ENCODE data around the gene TRAM2.

TRAM2 gene

GRCh38 chr6:52547647-52548352 is 29.1 kb downstream of the TRAM2 start:
- peak in 1 of 51 donors; percentile 5 for DNase-seq

- no peak for DNase-seq
These were observed 30.2 kb downstream of the TRAM2 start for GRCh38 chr6:52546678-52547077.

- no peak for DNase-seq
These were observed 30.7 kb downstream of the TRAM2 start for GRCh38 chr6:52546192-52546591.

- DNase-seq = no peak
These were observed 31.3 kb downstream of the TRAM2 start for GRCh38 chr6:52545406-52546119.

- DNase-seq = no peak
These were observed 32.1 kb downstream of the TRAM2 start for GRCh38 chr6:52544602-52545405.

DNA sequence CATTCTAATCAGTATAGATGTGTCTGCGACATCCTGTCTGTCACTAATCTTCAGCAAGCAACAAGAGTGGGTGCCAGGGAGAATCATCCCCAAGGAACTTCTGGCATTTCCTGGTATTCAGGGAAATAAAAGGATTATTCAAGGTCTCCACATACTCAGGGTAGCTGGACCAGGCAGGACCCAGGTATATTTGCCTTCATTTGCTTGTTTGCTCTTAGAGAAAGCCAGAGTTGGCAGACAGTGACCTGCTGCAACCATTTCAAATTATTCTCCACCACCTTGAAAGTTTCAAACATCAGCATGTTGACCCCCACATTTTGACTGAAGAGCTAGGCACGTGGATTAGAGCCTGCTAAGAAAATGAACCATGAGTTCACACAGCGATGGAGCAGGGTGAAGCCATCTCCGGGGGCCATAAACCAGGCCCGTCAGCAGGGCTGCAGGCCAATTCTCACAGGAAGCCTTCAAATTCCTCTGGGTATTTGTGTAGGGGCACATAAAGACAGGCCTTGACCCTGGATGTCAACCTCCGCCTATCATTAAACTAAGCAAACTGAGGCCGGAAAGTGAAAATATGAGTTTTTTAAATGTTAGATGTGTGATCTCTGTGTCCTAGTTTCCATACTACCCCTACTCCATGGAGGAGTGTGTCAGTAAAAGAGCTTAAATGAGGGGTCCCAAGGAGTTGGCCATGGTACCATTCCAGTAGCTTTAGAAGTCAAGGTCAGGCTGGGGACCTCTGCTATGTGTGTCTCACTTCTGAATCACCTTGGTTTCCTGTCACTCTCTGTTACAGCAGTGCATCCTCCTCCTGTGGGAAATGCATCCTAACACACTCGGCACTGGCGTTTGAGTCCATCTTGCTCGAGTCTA is 32.9 kb downstream of the TRAM2 start:
- no peak for DNase-seq

- DNase-seq = no peak
These were observed 33.6 kb downstream of the TRAM2 start for GRCh38 chr6:52543262-52543661.

DNA sequence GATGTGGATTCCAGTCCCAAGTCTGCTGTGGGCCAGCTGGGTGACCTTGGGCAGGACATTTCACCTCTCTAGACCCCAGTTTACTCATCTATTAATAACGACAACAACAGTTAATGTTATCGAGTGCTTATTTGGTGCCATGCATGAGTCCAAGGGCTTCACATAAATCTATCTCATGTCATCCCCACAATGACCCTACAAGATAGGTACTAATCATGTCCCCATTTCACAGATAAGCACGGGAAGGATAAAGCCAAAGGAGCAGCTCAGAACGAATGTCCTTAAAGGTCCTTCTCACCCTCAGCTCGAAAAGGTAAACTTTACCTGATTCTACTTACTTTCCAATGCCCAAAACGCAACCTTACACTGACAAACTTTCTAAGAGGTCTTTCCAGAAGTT is 35.7 kb downstream of the TRAM2 start:
- DNase-seq = no peak

DNA sequence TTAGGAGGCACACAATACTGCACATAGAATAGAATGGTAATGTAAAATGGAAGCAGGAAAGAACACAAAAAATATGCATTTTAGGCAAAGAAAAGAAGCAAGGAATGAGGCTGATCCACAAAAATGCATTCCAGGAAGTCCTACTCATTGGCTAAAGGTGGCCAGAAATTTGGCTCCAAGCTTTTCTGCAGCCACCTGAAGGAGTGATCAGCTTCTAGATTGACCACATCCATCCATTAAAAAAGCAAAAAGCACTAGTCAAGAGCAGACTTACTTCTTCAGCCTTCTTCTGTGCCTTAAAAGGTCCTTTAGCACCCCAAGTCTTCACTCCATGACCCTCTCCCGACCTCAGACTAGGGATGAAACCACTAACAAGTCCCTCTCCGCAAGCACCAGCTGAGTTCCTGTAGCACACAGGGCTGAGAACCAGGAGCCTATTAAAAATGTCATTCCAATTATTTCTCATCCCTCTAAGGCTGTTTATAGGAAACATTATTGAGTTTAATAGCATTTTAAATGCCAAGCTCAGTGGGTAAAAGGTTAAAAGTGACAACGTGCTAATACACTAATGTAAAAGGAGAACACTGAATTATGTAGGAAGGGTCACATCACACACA is 36.5 kb downstream of the TRAM2 start:
- DNase-seq = no peak

- no peak for DNase-seq
These were observed 37.3 kb downstream of the TRAM2 start for GRCh38 chr6:52539607-52540006.

DNA sequence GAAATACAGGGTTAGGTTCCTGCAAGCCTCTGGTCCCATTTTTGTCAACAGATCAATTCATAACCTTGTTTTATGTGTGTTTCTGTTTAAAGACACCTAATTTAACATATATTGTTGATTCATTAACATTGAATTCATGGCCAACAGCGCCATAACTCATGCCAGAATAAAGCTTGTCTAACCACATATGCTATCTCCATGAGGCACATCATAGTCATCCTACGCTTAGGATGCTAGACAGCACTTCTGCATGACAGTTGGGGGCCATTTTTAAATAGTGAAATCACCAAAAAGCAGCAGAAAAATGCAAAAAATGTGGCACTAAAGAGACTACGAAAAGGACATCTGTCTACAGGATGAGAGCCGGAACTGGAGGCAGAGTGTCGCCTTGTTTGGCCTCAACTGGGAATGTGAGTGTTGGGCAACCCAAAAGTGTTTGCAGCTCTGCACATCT is 37.9 kb downstream of the TRAM2 start:
- DNase-seq = no peak

DNA sequence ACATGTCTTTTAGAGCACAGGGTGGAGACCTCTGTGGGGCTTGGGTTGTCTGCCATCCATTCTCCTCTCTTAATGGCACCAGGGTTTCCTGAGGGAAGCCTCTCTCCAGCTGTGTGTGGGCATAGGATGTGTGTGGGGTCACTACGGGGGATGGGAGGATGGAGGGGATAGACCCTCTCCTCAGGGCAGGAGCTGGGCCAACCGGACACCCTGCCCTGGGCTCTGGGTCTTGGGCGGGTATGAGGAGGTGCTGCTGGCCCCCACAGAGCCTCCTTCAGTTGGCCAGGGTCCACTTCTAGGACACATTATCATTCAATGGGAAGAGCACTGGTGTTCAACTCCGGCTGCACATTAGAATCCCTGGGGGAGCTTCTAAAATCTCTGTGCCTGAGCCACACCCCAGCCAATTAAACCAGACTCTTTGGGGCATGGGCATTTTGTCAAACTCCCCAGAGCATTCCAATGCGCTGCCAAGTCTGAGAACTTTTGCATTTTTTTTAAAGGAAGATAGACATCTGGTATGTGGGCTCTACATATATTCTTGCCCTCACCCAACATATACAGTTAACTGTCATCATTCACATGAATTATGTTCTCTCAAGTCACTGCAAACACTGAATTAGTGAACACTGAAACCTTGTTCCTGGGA is 38.5 kb downstream of the TRAM2 start:
- no peak for DNase-seq

GRCh38 chr6:52537001-52537753 is 39.7 kb downstream of the TRAM2 start:
- DNase-seq = no peak

DNA sequence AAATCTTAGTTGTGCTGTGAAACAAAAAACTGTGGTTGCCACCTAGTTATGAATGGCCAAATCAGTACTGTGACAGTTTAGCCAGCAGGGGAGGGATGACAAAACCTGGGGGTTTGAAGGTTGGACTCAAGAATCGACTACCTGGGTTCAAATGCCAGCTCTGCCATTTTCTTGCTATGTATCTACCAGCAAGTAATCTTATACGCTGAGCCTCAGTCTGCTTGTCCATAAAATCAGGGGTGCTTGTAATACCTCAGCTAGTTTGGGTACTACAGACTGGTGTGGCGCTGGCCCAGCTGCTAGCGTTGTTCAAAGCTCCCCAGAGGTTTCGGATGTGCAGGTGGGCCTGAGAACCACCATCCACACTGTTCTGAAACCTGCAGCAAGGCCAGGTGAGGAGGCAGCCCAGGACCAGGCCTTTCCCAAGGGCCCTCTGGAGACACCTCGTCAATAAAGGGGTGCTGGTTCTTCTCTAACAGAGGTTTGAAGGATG is 40.4 kb downstream of the TRAM2 start:
- no peak for DNase-seq

DNA sequence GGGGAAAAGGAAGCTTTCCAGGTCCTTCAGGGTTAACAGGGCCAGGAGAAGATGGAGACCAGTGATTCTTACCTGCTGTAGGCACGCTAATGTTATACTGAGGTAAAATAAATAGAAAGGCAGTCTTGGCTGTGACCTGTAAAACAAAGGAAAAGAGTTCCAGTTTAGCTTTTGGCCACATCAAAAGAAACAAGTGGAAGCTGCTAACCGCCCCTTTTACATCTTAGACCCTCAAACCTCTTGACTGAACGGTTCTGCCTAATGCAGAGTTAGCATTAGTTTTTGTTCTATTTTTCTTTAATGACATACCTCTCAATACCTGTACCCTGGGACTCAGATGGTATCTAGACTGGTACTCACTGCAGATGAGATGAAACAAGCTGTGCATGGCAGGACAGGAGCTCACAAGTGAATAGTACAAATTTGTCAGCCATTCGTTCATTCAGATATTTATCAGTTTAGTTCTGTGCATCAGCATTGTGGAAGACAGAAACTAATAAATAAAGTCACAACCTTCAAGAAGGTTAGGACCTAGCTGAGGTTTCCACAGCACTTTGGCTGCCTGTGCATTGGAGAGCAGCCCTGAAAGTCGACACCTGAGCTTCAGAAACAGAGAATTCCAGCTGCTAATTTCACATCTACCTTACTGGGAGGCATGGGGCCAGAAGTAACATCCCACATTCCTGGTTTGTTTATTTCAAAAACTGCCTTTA is 41.0 kb downstream of the TRAM2 start:
- no peak for DNase-seq

DNA sequence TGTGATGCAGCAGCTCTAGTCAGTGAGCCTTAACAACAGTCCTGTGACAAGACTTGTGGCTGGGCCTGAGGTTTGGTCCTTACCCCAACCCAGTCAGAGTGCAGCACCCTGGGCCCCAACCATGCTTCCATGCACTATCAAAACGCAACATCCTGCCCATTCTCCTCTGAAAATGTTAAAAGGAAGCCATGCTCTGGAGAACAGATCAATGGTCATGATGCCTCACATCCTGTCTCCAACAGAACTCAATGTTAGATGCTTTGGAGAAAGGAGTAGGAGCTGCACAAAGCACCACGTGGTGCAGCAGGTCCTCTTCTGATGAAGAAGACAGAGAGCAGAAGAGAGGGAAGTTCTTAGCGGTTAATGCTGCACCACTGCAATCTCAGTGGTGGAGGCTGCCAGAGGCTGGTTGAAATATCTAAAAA is 41.9 kb downstream of the TRAM2 start:
- no peak for DNase-seq

- no peak for DNase-seq
These were observed 42.5 kb downstream of the TRAM2 start for GRCh38 chr6:52534363-52534762.

DNA sequence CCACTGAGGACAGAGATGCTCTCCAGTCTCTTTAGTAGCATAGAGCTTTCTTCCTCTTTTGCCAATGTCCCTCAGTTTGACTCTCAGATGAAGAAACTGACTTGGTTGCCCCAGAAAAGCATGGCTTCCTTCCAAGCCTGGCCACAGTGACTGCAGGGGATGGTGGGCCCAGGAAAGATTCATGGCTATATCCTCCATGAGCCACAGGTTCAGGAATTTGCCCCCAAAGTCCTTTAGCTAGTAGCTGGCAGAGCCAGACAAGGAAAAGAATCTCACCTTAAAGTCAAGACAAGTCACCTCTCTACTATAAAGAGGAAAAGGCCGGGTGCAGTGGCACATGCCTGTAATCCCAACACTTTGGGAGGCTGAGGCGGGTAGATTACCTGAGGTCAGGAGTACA is 43.4 kb downstream of the TRAM2 start:
- DNase-seq = no peak

DNA sequence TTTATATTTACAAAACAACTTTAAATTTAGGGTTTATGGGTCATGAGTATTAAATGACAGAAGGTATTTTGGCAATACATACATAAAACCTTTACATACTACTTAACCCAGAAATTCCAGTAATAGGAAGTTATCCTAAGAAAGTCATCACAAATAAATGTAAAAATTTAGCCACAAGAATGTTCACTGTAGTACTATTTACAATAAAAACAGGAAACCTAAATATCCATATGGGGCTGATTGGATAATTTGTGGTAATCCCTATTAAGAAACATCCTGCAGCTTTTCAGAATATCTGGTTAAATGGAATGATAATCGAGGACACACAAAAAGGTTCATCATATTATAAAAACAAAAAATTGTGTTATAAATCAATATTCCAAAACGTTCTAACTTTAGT is 44.4 kb downstream of the TRAM2 start:
- DNase-seq = no peak

Measured in hypothalamus (tissue), 51 donors.